GM23338 (cell line): ENCODE results near the gene EFHD2. TPM values are rescaled to one million over a fixed set of nuclear protein-coding genes. Genes with fewer than 3 reads are reported as not detected.

Experiments used
- ATAC-seq: fragments of 200-7000 bp; cut with Tn5 transposase; 3 replicates; pipeline ENCODE4 v1.9.1; 2020
- DNase-seq: peaks from one replicate; pipeline ENCODE4 v3.0.0-alpha.2; 2015; ENCODE audit warnings: low spot score
- H2AFZ ChIP-seq: fragments of 200-600 bp; sonication (generic); 2 replicates; pipeline ENCODE4 v1.8.0; 2016; ENCODE audit warnings: antibody characterized with exemption, mild to moderate bottlenecking, moderate library complexity
- H3F3A ChIP-seq: fragments of 200-600 bp; sonication (generic); replicated peaks from 2 replicates; pipeline ENCODE4 v1.8.0; 2017; ENCODE audit warnings: antibody characterized with exemption, mixed run types, low read depth
- H3K27ac ChIP-seq: fragments of 200-600 bp; sonication (generic); 2 replicates; pipeline ENCODE4 v1.6.1; 2016; ENCODE audit warnings: low read depth
- H3K27me3 ChIP-seq: fragments of 200-600 bp; sonication (generic); 2 replicates; pipeline ENCODE4 v1.8.0; 2016; ENCODE audit warnings: mild to moderate bottlenecking, mixed run types, moderate library complexity; ENCODE audit not compliant: insufficient read depth
- H3K36me3 ChIP-seq: fragments of 200-600 bp; sonication (generic); 2 replicates; pipeline ENCODE4 v1.8.0; 2016; ENCODE audit warnings: mild to moderate bottlenecking; ENCODE audit not compliant: insufficient read depth
- H3K4me1 ChIP-seq: fragments of 200-600 bp; sonication (generic); 2 replicates; pipeline ENCODE4 v1.8.0; 2016; ENCODE audit warnings: mild to moderate bottlenecking, moderate library complexity; ENCODE audit not compliant: insufficient read depth
- H3K4me2 ChIP-seq: fragments of 200-600 bp; sonication (generic); 2 replicates; pipeline ENCODE4 v1.7.1; 2017; ENCODE audit warnings: mixed run types
- H3K4me3 ChIP-seq: fragments of 200-600 bp; sonication (generic); 2 replicates; pipeline ENCODE4 v1.6.1; 2016; ENCODE audit warnings: mixed run types
- H3K79me2 ChIP-seq: fragments of 200-600 bp; sonication (generic); replicated peaks from 2 replicates; pipeline ENCODE4 v1.8.0; 2017; ENCODE audit warnings: mild to moderate bottlenecking; ENCODE audit not compliant: insufficient read depth
- H3K9me2 ChIP-seq: fragments of 200-600 bp; sonication (generic); 2 replicates; pipeline ENCODE4 v1.8.0; 2017; ENCODE audit not compliant: insufficient read depth
- H4K20me1 ChIP-seq: fragments of 200-600 bp; sonication (generic); replicated peaks from 2 replicates; pipeline ENCODE4 v1.8.0; 2017; ENCODE audit warnings: mild to moderate bottlenecking; ENCODE audit not compliant: insufficient read depth
- H3K27ac Mint-ChIP-seq: 2 replicates; pipeline ENCODE4 v1.8.0; 2020; ENCODE audit warnings: inconsistent platforms, mild to moderate bottlenecking, moderate library complexity, mixed read lengths
- H3K27me3 Mint-ChIP-seq: 3 replicates; pipeline ENCODE4 v1.8.0; 2022; ENCODE audit warnings: low read depth, mild to moderate bottlenecking, moderate library complexity, mixed read lengths, inconsistent platforms; ENCODE audit not compliant: insufficient read depth, poor library complexity
- H3K36me3 Mint-ChIP-seq: 3 replicates; pipeline ENCODE4 v1.8.0; 2021; ENCODE audit warnings: low read depth, mild to moderate bottlenecking, inconsistent platforms, moderate library complexity, mixed read lengths
- H3K4me1 Mint-ChIP-seq: 3 replicates; pipeline ENCODE4 v1.8.0; 2020; ENCODE audit warnings: mild to moderate bottlenecking, inconsistent platforms, mixed read lengths
- H3K4me3 Mint-ChIP-seq: 3 replicates; pipeline ENCODE4 v1.8.0; 2021; ENCODE audit warnings: moderate library complexity, mild to moderate bottlenecking, inconsistent platforms, mixed read lengths
- H3K9me3 Mint-ChIP-seq: 3 replicates; pipeline ENCODE4 v1.8.0; 2020; ENCODE audit warnings: moderate library complexity, mild to moderate bottlenecking, inconsistent platforms, mixed read lengths
- CREB1 ChIP-seq: fragments of 250-450 bp; sonication (Bioruptor Pico); IDR thresholded peaks from 2 replicates; pipeline ENCODE4 v1.5.0; 2020; ENCODE audit warnings: low read depth, mild to moderate bottlenecking, moderate library complexity
- CTCF ChIP-seq, 2 experiments: fragments of 200-600 bp in 1 of 2; sonication (generic) in 1 of 2; conservative IDR thresholded peaks; 2 replicates each; pipeline versions ENCODE4 v1.5.1 to v1.6.1; 2016 to 2017; ENCODE audit warnings: antibody characterized with exemption in 2 of 2, low read depth in 2 of 2, mild to moderate bottlenecking in 2 of 2, moderate library complexity in 1 of 2
- EZH2 ChIP-seq: fragments of 200-600 bp; sonication (generic); IDR thresholded peaks from one replicate; pipeline ENCODE4 v1.8.0; 2017; ENCODE audit warnings: antibody characterized with exemption, mild to moderate bottlenecking, low read depth; ENCODE audit not compliant: unreplicated experiment
- EZH2phosphoT487 ChIP-seq: fragments of 200-600 bp; sonication (generic); IDR thresholded peaks from one replicate; pipeline ENCODE4 v1.8.1; 2018; ENCODE audit warnings: antibody characterized with exemption; ENCODE audit not compliant: unreplicated experiment
- NANOG ChIP-seq: IDR thresholded peaks from 2 replicates; pipeline ENCODE4 v1.6.1; 2016; ENCODE audit warnings: antibody characterized with exemption, borderline replicate concordance
- REST ChIP-seq: IDR thresholded peaks from one replicate; pipeline ENCODE4 v1.6.1; 2018; ENCODE audit warnings: antibody characterized with exemption; ENCODE audit not compliant: unreplicated experiment
- STAT1 ChIP-seq: IDR thresholded peaks from one replicate; pipeline ENCODE4 v1.6.1; 2016; ENCODE audit warnings: antibody characterized with exemption; ENCODE audit not compliant: unreplicated experiment
- ZNF462 ChIP-seq: fragments of 250-450 bp; sonication (Bioruptor Pico); IDR thresholded peaks from 2 replicates; pipeline ENCODE4 v1.5.0; 2020; ENCODE audit warnings: mild to moderate bottlenecking, moderate library complexity
- polyA plus RNA-seq: library from polyadenylated mRNA; unstranded; fragments of >200 nt; fragmentation: Nextera tagmentation; extraction: Ambion mirVana; gene quantifications from 2 replicates; pipeline ENCODE4 v1.2.1, GENCODE V29; 2016
- total RNA-seq: library from RNA; depleted of rRNA; stranded (reverse); fragments of >200 nt; shearing (Covaris generic); gene quantifications from 2 replicates; pipeline ENCODE4 v1.2.3, GENCODE V29; 2014

EFHD2 gene
- total and polyA plus RNA-seq, 2 experiments from 2014 or later, result 22.8 to 23.7 TPM

- H3K27me3 Mint-ChIP-seq, result peaks cover 31% of the 10 kb centered on the region
These were observed 19.0 kb upstream of the EFHD2 start for GRCh38 chr1:15390667-15391066.

GRCh38 chr1:15391366-15391765, 18.3 kb upstream of the EFHD2 start:
- Mint-ChIP-seq H3K27ac (no peak overlapping the region), H3K36me3 (0 out of 3 replicates have a peak, but pooled peaks cover 2% of the 10 kb centered on the region), H3K9me3 (peaks cover 3% of the 10 kb centered on the region; the same call in 1 of the 3 replicates), H3K27me3 (peaks cover 25% of the 10 kb centered on the region), H3K4me1 (peaks cover 25% of the 10 kb centered on the region), H3K4me3 (no peak overlapping the region)
- Histone ChIP-seq H3K27me3 (peaks cover 30% of the 10 kb centered on the region), H3K36me3 (no peaks in the 10 kb centered on the region), H4K20me1 (no peaks in the 10 kb centered on the region), H3K4me1 (peaks cover 12% of the 10 kb centered on the region), H3F3A (peaks cover 5% of the 10 kb centered on the region; the same call in 1 of the 2 replicates), H3K4me2 (no peak overlapping the region), H3K27ac (no peak overlapping the region), H3K4me3 (no peak overlapping the region), H2AFZ (no peak overlapping the region), H3K79me2 (no peaks in the 10 kb centered on the region), H3K9me2 (no peaks in the 10 kb centered on the region)
- no peak for ATAC-seq
- no peak for DNase-seq
- no peak for TF ChIP-seq EZH2phosphoT487
- no peak for TF ChIP-seq STAT1
- no peak for TF ChIP-seq REST
- no peak for TF ChIP-seq EZH2
- no peak for TF ChIP-seq ZNF462 (CRISPR knock-in tag)
- TF ChIP-seq NANOG, result no peak

More at GRCh38 chr1:15390667-15391066, 19.0 kb upstream of the EFHD2 start:
- Mint-ChIP-seq H3K27ac (no peak overlapping the region), H3K36me3 (0 out of 3 replicates have a peak, but pooled peaks cover 2% of the 10 kb centered on the region), H3K4me1 (peaks cover 32% of the 10 kb centered on the region), H3K9me3 (peaks cover 3% of the 10 kb centered on the region; the same call in 1 of the 3 replicates), H3K4me3 (no peak overlapping the region)
- Histone ChIP-seq H4K20me1 (no peaks in the 10 kb centered on the region), H3K79me2 (no peaks in the 10 kb centered on the region), H2AFZ (no peak overlapping the region), H3K9me2 (no peaks in the 10 kb centered on the region), H3K36me3 (no peaks in the 10 kb centered on the region), H3K4me1 (peaks cover 18% of the 10 kb centered on the region), H3K4me2 (no peak overlapping the region), H3K27me3 (peaks cover 37% of the 10 kb centered on the region), H3F3A (peaks cover 10% of the 10 kb centered on the region; the same call in 1 of the 2 replicates), H3K27ac (no peak overlapping the region), H3K4me3 (no peak overlapping the region)
- DNase-seq (no peak), ATAC-seq (peak; percentile 40)
- TF ChIP-seq CTCF (conservative IDR thresholded peaks at IDR 0.05; ENCODE audit: low read depth in 2 of 2) (peak; percentile 47 to 63), CREB1 (CRISPR knock-in tag) (no peak)
